GM12801 (cell line): Measurements from ENCODE around the gene C20orf96.

ENCODE experiments used
- CTCF ChIP-seq: IDR thresholded peaks from one replicate; pipeline ENCODE4 v1.5.1; 2011; ENCODE audit warnings: control low read depth; ENCODE audit not compliant: insufficient read length; ENCODE audit errors: extremely low read depth

The C20orf96 gene

GRCh38 chr20:290084-290831 is at the start of gene C20orf96:
Gene C20orf96 (minus strand): TSS chr20:290750. CDS start chr20:290610, 140 bp downstream.
- no peak for TF ChIP-seq CTCF

- TF ChIP-seq CTCF: no peak
Observed at GRCh38 chr20:334578-334977, 44.0 kb upstream of the C20orf96 start.

GRCh38 chr20:330233-331149 is 39.9 kb upstream of the C20orf96 start:
- no peak for TF ChIP-seq CTCF

- no peak for TF ChIP-seq CTCF
Observed at GRCh38 chr20:329851-330232, 39.3 kb upstream of the C20orf96 start.

- no peak for TF ChIP-seq CTCF
Observed at GRCh38 chr20:328975-329695, 38.6 kb upstream of the C20orf96 start.

- no peak for TF ChIP-seq CTCF
Observed at GRCh38 chr20:328027-328974, 37.8 kb upstream of the C20orf96 start.
